ENCODE data around the gene FCN3. TPM values are rescaled to one million over a fixed set of nuclear protein-coding genes. Genes with fewer than 3 reads are reported as not detected.
A peak's percentile ranks its signal among the peaks of the same experiment; 100 is the strongest.

FCN3 gene
- total and polyA plus RNA-seq, 9 donors, result 0.35 to 7.6 (median 2.4) TPM

DNA sequence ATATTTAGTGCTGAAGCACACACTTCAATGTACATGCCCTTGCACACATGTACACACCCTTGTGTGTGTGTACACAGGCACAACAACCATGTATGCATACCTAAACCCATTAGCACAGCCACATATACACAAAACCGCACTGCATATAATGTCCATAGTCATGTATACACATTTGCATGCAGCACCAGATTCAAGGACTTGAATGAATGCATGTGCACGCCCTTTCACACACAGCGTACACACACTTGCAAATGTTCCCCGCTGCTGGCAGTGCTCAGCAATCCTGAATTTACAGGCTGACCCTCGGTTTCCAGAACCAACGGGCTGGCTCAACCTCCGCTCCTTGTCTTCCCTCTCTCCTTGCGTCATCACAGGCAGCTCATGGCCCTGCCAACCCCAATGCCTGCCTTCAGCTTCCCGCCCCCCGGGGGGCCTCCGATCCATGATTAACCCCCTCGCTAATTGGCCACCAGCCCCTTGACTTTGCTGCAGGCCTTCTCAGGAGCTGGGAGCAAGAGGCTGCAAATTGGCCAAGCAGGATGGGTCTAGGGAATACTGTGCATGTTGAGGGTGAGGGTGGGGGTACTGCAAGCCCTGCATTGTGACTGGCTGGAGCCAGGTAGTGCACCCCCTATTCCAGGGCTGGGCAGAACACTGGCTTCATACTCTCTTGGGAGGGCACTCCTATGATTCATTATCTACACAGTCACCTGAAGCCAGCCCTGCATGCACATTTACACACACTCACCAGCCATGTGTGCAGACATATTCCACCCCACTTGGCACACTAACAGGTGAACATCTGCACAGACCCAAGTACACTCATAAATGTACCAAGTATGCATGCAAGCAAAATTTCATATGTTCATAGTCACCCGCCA is 25.7 kb upstream of the FCN3 start:
- WGBS, 3 donors, result 23 to 30% (median 27%) methylated on average over 13 of the region's 13 CpGs
- no peaks in the 10 kb centered on the region for H3K36me3 ChIP-seq
- H3K27ac ChIP-seq, result no peak overlapping the region
- no peaks in the 10 kb centered on the region for H3K9me3 ChIP-seq
- peaks cover 6% of the 10 kb centered on the region for H3K4me1 ChIP-seq (ENCODE audit: insufficient read depth)
- H3K27me3 ChIP-seq, result no peaks in the 10 kb centered on the region
- intact Hi-C loops (cut with DNase I), result loop anchor here (5.0 to 10.0 kb wide), 2 partner anchors 207 to 264 kb away; no protein-coding TSS in a partner anchor
- TF ChIP-seq EP300 (IDR thresholded peaks at IDR 0.05) (no peak), POLR2A (IDR thresholded peaks at IDR 0.05) (no peak)
- TF ChIP-seq, protein P1, sequence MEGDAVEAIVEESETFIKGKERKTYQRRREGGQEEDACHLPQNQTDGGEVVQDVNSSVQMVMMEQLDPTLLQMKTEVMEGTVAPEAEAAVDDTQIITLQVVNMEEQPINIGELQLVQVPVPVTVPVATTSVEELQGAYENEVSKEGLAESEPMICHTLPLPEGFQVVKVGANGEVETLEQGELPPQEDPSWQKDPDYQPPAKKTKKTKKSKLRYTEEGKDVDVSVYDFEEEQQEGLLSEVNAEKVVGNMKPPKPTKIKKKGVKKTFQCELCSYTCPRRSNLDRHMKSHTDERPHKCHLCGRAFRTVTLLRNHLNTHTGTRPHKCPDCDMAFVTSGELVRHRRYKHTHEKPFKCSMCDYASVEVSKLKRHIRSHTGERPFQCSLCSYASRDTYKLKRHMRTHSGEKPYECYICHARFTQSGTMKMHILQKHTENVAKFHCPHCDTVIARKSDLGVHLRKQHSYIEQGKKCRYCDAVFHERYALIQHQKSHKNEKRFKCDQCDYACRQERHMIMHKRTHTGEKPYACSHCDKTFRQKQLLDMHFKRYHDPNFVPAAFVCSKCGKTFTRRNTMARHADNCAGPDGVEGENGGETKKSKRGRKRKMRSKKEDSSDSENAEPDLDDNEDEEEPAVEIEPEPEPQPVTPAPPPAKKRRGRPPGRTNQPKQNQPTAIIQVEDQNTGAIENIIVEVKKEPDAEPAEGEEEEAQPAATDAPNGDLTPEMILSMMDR (IDR thresholded peaks at IDR 0.05), result no peak
- peak in 1 of 5 donors; percentile 59 for DNase-seq
- no peak overlapping the region for H3K4me3 ChIP-seq

DNA sequence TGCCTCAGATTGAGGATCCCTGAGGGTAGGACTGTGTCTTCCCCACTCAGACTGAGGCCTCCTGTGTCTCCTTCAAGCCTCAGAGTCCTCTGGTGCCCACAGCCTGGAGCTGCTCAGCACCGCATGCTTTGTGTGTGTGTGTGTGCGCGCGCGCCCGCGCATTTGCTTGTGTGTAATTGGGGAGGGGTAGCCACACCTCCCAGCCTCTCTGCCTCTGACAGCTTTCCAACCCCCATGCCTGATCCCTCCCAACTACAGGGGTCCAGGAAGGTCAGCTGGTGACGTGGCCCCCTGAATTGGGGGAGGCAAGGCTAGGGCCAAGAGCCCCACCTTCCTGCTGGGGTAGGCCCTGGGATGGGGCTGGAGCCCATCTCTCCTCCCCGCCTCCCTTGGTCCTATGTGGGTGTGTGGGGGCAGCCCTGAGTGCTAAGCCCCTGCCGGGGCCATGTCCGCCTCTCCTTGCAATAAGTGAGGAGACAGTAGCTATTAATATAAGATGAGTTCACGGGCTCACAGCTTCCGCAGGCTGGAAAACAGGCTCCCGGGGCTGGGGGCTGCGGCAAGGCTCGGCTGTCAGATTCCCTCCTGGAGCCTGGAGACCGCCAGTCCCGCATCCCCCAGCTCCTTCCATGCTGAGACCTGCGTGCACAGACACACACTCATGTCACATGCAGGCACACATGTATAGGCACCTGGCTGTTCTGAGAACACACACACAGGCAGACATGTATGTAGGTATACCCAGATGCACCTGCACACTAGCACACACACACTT is 24.8 kb upstream of the FCN3 start:
- no peaks in the 10 kb centered on the region for H3K27me3 ChIP-seq
- H3K36me3 ChIP-seq, result no peaks in the 10 kb centered on the region
- H3K9me3 ChIP-seq, result no peaks in the 10 kb centered on the region
- peaks cover 6% of the 10 kb centered on the region for H3K4me1 ChIP-seq (ENCODE audit: insufficient read depth)
- WGBS, 3 donors, result 3 to 14% (median 11%) methylated on average over 19 of the region's 19 CpGs
- DNase-seq, result peak in 1 of 5 donors; percentile 54
- intact Hi-C loops (cut with DNase I), result loop anchor here (2.0 to 10.0 kb wide), 5 partner anchors 42 to 295 kb away; no protein-coding TSS in a partner anchor
- H3K4me3 ChIP-seq, result no peak overlapping the region
- H3K27ac ChIP-seq, result no peak overlapping the region
- TF ChIP-seq, protein P1 (IDR thresholded peaks at IDR 0.05), result no peak
- no peak for TF ChIP-seq EP300 (IDR thresholded peaks at IDR 0.05)
- TF ChIP-seq POLR2A (IDR thresholded peaks at IDR 0.05), result no peak

DNA sequence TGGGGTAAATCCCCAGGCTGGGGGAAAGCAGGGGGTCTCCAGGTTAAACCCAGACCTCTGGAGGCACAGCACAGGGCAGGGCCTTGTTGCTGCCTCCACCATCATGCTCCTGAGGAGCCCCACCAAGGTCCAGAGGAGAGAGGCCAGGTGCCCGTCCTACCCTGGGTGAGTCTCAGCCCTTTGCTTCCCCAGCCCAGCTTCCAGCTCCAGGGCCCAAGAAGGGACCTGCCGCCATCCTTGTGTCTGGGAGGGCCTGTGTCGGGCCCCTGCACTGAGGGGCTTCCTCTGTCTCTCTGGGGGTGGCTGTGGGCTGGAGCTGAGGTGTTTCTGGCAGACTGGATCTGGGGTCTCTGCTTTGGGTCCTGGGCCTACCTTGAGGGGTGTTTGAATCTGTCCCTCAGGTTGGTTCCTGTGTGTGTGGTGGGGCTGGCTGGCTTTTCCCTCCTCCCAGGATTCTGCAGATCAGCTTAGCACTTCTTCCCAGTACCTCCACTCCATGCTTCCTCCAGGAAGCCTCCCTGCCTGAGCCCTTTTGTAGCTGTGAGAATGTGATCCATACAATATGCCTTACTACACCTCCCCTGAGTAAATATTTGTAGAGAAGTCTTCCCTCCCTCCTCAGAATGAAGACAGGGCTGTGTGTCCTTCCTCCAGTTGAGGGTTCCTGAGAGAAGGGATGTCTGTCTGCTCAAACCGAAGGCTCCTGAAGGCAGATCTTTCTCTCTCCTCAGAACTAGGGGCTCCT is 24.0 kb upstream of the FCN3 start:
- Histone ChIP-seq H3K4me1 (ENCODE audit: insufficient read depth) (peaks cover 6% of the 10 kb centered on the region), H3K27me3 (no peaks in the 10 kb centered on the region), H3K9me3 (no peaks in the 10 kb centered on the region), H3K27ac (no peak overlapping the region), H3K36me3 (no peaks in the 10 kb centered on the region), H3K4me3 (no peak overlapping the region)
- intact Hi-C loops (cut with DNase I), result loop anchor here in 3 of 4 donors (2.0 to 10.0 kb wide), 4 partner anchors 41 to 294 kb away; no protein-coding TSS in a partner anchor
- WGBS, 3 donors, result 65 to 78% (median 68%) methylated on average over 4 of the region's 4 CpGs
- peak in 1 of 5 donors; percentile 30 for DNase-seq
- TF ChIP-seq, protein P1 (IDR thresholded peaks at IDR 0.05), result no peak
- TF ChIP-seq POLR2A (IDR thresholded peaks at IDR 0.05), result no peak
- no peak for TF ChIP-seq EP300 (IDR thresholded peaks at IDR 0.05)

DNA sequence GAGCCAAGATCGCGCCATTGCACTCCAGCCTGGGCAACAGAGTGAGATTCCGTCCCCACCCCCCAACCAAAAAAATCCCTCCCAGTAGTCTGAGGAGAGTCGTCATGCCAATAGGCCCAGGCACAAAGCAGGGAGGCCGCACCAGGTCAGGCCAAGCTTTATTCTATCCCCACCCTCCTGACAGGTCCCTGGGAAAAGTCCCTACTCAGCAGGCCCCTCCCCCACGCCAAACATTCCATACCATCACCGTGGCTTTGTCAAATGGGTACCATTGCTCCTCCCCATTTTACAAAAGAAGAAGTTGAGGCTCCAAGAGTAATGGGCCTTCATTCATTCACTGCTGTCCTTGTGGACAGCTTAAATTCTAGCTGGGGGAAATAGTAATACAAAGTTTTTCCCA is 23.1 kb upstream of the FCN3 start:
- intact Hi-C loops (cut with DNase I), result loop anchor here in 3 of 4 donors (2.0 to 10.0 kb wide), 4 partner anchors 40 to 293 kb away; no protein-coding TSS in a partner anchor
- Histone ChIP-seq H3K27ac (no peak overlapping the region), H3K9me3 (no peaks in the 10 kb centered on the region), H3K4me1 (ENCODE audit: insufficient read depth) (peaks cover 6% of the 10 kb centered on the region), H3K27me3 (no peaks in the 10 kb centered on the region), H3K4me3 (no peak overlapping the region), H3K36me3 (no peaks in the 10 kb centered on the region)
- peak in 1 of 5 donors; percentile 30 for DNase-seq
- TF ChIP-seq POLR2A (IDR thresholded peaks at IDR 0.05), result no peak
- TF ChIP-seq, protein P1 (IDR thresholded peaks at IDR 0.05), result no peak
- WGBS, 3 donors, result 58 to 74% (median 68%) methylated on average over 7 of the region's 7 CpGs

All from ovary (tissue), 9 donors.